NCI-H748 (cell line): ENCODE results near the gene MBP.
A peak's percentile ranks its signal among the peaks of the same experiment; 100 is the strongest.

ENCODE experiments used
- DNase-seq: peaks from one replicate; lab custom pipeline; 2025; ENCODE audit not compliant: unreplicated experiment; lab: John Stamatoyannopoulos, UW

MBP gene

GRCh38 chr18:77009675-77010074 is 122.9 kb downstream of the MBP start:
- DNase-seq: no peak

GRCh38 chr18:77008576-77009315 is 123.8 kb downstream of the MBP start:
- no peak for DNase-seq

GRCh38 chr18:77008006-77008405 is 124.6 kb downstream of the MBP start:
- no peak for DNase-seq

GRCh38 chr18:77007251-77007650 is 125.3 kb downstream of the MBP start:
- DNase-seq: no peak

- no peak for DNase-seq
Measured at GRCh38 chr18:77006305-77007175, 126.0 kb downstream of the MBP start.

GRCh38 chr18:77005651-77006195 is 126.9 kb downstream of the MBP start:
- DNase-seq: no peak

- no peak for DNase-seq
Measured at GRCh38 chr18:77004555-77005380, 127.8 kb downstream of the MBP start.

GRCh38 chr18:77003316-77003715 is 129.3 kb downstream of the MBP start:
- no peak for DNase-seq

GRCh38 chr18:77002496-77002895 is 130.1 kb downstream of the MBP start:
- no peak for DNase-seq

- DNase-seq: peak; percentile 30
Measured at GRCh38 chr18:77001979-77002378, 130.6 kb downstream of the MBP start.

- DNase-seq: no peak
Measured at GRCh38 chr18:77001041-77001440, 131.5 kb downstream of the MBP start.

GRCh38 chr18:77000527-77000926 is 132.1 kb downstream of the MBP start:
- peak; percentile 46 for DNase-seq

- no peak for DNase-seq
Measured at GRCh38 chr18:76999077-76999476, 133.5 kb downstream of the MBP start.

- no peak for DNase-seq
Measured at GRCh38 chr18:76997951-76998808, 134.4 kb downstream of the MBP start.

GRCh38 chr18:76996429-76996828 is 136.2 kb downstream of the MBP start:
- DNase-seq: no peak

- no peak for DNase-seq
Measured at GRCh38 chr18:76995896-76996295, 136.7 kb downstream of the MBP start.

- no peak for DNase-seq
Measured at GRCh38 chr18:76994086-76994654, 138.4 kb downstream of the MBP start.

GRCh38 chr18:76993573-76993972 is 139.0 kb downstream of the MBP start:
- DNase-seq: no peak

GRCh38 chr18:76993085-76993382 is 139.5 kb downstream of the MBP start:
- no peak for DNase-seq
